Skin epidermis (tissue), 12 donors: ENCODE results near the gene QSOX2.

Source experiments
- H3K27ac ChIP-seq, 21 experiments: fragments of 200-600 bp; sonication (generic) in 11 of 21; one replicate each; pipeline ENCODE4 v1.5.0; 2020; ENCODE audit warnings: mild to moderate bottlenecking in 3 of 21, inconsistent platforms in 2 of 21, moderate library complexity in 2 of 21
- H3K4me3 ChIP-seq, 7 experiments: fragments of 200-600 bp; sonication (generic) in 2 of 7; one replicate each; pipeline ENCODE4 v1.5.0; 2020; ENCODE audit warnings: inconsistent platforms in 2 of 7, mild to moderate bottlenecking in 2 of 7, moderate library complexity in 1 of 7

Gene QSOX2

DNA sequence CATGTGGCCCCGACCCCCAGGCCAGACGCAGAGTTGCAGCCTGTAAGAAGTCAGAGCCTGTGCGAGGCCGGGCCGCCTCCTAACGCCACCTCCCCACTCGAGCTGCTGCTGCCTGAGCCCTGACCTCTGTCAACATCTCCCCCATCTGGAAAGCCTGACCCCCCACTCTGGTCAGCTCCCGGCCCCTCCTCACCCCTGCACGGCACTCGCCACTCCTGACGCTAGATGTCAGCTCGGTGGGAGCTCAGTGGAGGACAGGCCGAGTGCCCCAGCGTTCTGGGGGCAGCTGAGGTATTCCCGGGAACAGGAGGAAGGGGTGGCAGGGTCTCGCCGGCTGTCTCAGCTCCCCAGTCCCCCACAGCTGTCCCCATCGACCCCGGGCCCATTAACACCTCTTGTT, 60.5 kb downstream of the QSOX2 start:
- Histone ChIP-seq H3K27ac (no peak overlapping the region), H3K4me3 (no peak overlapping the region)

DNA sequence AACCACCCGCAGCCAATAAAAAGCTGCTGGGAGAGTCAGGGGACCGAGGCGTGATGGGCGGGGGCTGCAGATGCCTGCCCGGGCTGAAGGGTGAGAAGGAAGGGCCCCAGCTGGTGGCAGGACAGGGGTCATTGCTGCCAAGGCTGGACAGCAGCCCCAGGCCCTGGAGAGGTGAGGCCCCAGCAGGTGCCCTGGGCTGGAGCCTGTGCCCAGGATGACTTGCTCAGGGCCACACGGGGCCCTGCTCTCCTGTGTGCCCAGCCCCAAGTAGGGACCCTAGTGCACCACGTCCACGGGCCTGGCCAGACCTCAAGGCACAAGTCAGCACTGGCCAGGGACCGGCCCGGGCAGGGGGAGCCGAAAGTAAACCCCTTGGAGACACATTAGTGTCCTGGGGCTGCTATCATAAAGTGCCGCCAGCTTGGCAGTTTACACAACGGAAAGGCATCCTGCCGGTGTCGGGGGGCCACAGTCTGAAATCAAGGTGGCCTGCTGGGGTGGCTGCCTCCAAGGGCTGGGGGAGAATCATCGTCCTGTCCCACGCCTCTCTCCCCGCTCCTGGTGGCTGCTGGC, 62.7 kb downstream of the QSOX2 start:
- no peak overlapping the region for H3K4me3 ChIP-seq
- H3K27ac ChIP-seq: no peak overlapping the region

DNA sequence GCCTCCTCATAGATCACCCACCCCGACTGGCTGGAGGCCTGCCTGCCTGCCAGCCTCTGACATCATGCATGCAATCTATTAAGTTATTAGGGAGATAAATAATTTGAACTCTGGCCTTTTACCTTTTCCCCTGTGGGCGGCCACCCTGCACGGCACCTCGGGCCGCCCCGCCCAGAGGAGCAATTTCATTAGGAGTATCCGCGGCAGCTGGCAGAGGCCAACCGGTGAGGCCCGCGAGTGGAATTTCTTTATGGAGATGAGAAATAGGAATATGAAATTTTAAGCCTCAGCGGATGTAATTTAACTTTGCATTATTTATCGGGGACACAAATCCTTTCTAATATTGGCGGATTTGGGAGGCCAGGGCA, 63.2 kb downstream of the QSOX2 start:
- Histone ChIP-seq H3K27ac (no peak overlapping the region), H3K4me3 (no peak overlapping the region)

DNA sequence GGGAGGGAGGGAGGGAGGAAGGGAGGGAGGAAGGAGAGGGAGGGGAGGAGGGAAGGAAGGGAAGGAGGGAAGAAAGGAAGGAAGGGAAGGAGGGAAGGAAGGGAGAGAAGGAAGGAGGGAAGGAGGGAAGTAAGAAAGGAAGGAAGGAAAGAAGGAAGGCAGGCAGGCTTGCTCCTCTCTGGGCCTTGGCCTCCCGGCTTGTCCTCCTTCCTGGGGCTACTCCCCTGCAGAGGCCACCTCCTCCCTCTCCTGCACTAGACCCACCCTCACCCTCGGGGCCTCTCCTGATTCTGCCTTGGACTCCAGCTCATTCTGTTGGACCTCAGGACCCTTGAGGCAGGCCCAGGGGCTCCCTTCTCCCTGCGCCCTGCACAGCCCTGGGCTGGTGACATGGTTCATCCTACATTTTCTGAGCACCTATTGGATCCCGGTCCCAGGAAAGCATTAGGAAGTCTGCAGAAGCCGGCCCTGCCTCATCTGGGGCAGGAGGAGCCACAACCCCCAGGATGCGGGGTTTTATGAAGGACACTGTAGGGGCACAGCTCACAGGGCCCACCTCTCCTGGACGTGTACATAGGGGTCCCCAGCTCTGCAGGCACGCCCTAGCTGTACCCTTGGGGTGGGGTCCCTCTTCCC, 63.7 kb downstream of the QSOX2 start:
- no peak overlapping the region for H3K27ac ChIP-seq
- H3K4me3 ChIP-seq: no peak overlapping the region

DNA sequence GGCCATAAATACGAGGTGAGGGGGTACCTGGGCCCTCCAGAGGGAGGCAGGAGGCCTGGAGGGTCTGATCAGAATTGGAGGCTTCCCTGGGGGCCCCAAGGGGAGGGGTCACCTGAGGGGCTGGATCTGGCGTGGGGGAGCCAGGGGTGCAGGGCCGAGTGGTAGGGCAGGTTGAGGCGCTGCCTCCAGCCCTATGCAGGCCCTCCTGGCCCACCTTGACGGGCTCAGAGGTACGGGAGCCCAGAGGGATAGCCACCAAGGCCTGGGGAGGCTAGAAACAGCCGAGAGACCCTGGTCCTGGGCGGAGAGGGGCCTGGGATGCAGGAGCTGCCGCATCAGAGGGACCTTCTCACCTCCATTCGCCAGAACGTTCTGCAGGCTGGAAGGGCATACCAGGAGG, 65.0 kb downstream of the QSOX2 start:
- no peak overlapping the region for H3K4me3 ChIP-seq
- H3K27ac ChIP-seq: no peak overlapping the region

DNA sequence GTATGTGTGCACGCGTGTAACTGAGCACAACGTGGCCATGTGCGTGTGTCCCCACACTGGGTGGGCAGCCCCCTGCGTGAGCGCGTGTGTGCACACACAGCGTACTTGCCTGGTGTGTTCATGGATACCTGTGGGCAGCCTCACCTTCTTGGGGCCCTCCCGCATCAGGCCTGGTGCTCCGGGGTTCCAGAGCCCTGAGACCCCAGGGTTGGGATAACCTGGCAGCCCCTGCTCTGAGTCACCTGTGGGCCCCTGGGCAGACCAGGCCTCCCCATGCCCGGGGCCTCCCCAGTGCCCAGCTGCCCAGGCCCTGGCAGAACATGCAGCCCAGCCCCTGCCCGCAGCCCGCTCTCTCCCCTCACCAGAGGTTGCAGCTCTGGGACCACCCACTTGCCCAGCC, 65.9 kb downstream of the QSOX2 start:
- no peak overlapping the region for H3K27ac ChIP-seq
- H3K4me3 ChIP-seq: no peak overlapping the region

DNA sequence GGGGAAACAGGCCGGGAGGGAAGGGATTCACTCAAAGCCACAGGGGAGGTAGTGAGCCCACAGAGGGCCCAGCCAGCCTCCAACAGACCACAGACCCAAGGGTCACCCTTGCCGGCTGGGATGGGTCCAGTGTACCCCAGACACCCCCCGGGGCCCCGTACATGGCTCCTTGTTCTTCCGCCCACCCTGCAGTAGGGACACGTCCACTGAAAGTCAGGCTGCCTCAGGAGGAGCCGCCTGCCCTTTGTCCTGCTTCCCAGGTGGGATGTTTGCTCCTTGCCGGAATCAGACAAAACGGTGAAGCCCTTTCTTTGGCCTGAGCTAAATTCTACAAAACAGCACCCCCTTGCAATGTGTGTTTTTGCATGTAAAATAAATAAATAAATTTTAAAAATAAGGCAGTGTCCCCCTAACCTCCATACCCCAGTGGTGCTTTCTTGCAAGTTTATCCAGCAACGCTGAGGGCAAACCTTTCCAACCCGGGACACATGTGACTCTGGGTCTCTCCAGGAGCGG, 66.5 kb downstream of the QSOX2 start:
- H3K27ac ChIP-seq: no peak overlapping the region

DNA sequence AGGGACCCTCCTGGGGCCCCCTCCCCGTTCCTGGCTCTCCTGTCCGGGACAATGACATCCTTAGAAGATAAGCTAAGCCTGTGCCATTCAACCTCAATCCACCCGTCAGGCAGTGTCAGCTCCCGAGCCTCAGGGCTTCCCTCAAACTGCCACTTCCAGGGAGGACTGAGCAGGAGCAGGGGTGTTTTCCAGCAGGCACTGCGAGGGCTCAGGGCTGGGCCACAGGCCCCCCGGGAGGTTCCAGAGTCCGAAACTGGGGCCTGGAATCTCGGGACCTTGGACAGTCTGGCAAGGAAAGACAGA, 66.9 kb downstream of the QSOX2 start:
- H3K4me3 ChIP-seq: no peak overlapping the region

More for the DNA sequence above, 66.5 kb downstream of the QSOX2 start:
- H3K4me3 ChIP-seq: no peak overlapping the region

DNA sequence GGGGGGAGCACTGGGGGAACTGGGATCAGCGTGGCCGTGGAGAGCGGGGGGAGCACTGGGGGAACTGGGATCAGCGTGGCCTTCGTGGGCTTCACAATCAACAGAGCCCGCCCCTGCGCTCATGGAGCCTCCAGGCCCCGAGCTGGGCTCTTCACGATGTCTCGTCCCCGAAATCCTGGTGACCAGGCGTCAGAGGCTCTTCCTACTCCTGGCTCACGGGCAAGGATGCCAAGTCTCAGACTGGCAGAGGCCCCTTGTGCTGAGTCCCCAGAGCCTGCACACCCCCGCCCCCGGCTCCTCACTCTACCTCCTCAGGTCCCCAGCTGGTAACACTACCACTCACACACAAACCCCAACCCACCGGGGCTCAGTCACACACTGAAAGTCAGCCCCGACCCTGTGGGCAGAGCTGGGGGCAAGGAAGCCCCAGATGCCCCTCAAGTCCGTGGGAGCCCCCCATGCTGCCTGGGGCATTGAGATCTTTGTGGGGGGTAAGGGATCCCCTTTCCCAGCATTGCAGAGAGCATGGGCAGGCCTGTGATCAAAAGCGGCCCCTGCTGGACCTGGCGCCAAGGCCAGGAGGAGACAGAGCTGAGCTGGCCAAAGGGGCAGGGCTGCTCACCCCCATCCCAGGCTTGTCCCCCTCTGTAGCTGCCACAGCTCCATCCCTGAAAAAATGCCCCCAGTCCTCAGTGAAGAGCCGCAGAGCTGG, 67.4 kb downstream of the QSOX2 start:
- no peak overlapping the region for H3K27ac ChIP-seq
- no peak overlapping the region for H3K4me3 ChIP-seq

More for the DNA sequence above, 66.9 kb downstream of the QSOX2 start:
- no peak overlapping the region for H3K27ac ChIP-seq

DNA sequence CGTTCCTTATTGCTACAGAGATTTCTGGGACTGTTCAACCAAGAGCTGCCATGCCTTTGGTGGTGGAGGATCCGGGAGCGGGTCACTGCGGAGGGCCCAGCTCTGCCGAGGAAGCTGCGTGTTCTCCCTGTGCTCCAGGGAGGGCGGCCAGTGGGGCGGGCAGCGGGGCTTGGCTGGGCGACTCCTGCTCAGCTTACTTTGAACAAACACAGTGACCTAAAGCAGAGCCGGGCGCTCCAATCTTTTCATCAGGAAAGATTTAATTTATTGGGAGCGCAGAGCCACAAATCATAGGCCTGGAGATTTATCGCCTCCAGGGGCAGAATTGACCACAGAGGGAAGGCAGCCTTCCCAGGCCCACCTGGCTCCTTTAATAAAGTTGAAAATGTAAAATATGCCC, 68.4 kb downstream of the QSOX2 start:
- H3K4me3 ChIP-seq: no peak overlapping the region

DNA sequence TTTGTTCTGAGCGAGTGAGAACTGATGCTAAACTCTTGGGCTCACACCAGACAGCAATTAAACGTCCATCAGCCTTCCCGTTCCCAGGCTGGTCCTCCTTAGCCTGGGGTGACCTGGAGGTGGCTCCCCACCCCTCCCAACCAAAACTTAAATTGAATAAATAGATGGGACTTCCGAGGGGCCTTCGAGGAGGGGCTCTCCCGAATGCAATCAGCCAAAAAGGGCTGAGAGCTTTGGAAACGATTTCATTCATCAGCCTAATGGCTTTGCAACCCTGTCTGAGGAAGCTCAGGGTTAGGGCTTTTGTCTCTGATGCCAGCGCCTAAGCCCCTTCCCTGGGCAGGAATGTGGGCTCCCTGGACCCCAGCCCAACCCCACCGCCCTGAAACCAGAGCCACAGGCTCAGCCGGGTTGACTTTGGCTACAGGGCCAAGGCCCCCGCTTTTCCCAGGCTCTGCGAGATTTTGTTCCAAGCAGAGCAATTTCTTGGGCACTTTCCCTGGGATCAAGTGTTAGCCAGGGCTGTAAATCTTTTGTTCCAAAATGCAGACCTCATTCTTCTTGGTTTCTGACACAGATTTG, 69.9 kb downstream of the QSOX2 start:
- no peak overlapping the region for H3K27ac ChIP-seq
- no peak overlapping the region for H3K4me3 ChIP-seq

More for the DNA sequence above, 68.4 kb downstream of the QSOX2 start:
- H3K27ac ChIP-seq: no peak overlapping the region

DNA sequence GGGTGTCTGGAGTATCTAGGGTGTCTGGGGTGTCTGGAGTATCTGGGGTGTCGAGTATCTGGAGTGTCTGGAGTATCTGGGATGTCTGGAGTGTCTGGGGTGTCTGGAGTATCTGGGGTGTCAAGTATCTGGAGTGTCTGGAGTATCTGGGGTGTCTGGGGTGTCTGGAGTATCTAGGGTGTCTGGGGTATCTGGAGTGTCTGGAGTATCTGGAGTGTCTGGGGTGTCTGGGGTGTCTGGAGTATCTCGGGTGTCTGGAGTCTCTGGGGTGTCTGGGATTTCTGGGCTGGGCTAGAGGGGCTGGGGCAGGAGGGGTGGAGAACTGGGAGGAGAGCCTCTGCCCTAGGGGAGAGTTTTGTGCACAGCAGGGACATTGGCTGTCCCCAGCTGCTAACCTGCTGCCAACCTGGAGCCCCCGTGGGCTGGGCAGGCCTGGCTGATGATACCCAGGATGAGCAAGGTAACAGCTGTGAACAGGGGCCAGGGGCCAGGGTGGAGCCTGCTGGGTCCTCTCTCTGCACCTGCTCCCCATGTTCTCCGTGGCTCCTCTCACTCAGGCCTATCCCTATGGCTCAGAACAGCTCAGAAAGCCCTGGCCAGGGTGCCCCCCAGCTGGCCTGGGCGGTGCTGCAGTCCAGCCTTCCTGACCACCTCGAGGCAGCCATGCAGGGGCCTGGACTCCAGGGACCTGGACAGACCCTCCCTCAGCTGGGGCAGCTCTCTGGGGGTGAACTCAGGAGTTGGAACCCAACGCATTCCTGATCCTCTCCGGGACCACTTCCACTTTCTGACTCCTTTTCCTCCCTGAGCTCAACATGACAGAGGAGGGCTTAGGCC, 70.6 kb downstream of the QSOX2 start:
- Histone ChIP-seq H3K27ac (no peak overlapping the region), H3K4me3 (no peak overlapping the region)

DNA sequence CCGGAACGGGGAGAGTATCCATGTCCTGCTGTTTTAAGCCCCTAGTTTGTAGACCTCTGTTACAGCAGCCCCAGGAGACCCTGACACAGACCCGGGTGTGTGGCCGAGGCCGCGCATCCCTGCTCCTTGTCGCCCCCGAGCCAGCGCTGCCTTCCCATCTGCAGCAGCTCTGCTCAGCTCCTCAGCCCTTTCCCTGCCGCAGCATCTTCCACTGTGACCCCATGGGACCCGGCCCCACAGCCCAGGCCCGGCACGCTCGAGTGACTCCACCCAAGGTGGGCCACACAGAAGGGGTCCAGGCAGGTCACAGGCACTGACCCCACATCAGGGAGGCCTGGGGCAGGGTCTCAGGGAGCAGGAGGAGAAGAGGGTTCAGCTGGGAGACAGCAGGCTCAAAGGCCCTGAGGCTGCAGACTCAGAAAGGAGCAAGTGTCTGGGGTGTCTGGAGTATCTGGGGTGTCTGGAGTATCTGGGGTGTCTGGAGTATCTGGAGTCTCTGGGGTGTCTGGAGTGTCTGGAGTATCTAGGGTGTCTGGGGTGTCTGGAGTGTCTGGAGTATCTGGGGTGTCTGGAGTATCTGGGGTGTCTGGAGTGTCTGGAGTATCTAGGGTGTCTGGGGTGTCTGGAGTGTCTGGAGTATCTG, 71.8 kb downstream of the QSOX2 start:
- no peak overlapping the region for H3K27ac ChIP-seq
- no peak overlapping the region for H3K4me3 ChIP-seq

DNA sequence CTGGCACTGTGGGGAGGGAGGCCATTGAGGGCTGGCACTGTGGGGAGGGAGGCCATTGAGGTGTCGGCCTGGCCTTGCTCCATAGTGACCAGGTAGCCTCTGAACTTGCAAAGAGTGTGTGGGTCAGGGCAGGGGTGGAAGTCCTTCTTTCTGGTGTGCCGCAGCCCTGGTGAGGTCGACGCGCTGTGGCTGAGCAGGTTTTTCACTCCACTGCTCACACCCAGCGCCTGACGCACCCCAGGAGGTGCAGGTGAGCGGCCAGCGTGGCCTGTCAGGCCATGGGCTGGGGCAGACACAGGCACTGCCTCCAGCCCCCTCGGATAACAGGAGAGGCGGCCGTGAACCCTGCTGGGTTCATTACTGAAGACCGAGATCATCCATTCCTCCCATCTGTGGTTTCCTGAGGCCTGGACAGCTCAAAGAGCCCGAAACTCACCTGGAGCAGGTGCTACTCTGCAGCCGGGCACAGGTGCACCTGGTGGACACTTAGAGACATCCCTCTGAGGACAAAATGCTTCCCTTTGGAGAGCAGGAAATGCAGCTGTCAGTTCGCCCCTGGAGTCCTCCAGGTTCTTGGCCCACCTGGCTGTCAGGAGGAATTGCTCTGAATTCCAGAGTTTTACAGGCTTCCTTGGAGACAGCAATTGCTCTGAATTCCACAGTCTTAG, 73.1 kb downstream of the QSOX2 start:
- no peak overlapping the region for H3K4me3 ChIP-seq
- H3K27ac ChIP-seq: no peak overlapping the region

DNA sequence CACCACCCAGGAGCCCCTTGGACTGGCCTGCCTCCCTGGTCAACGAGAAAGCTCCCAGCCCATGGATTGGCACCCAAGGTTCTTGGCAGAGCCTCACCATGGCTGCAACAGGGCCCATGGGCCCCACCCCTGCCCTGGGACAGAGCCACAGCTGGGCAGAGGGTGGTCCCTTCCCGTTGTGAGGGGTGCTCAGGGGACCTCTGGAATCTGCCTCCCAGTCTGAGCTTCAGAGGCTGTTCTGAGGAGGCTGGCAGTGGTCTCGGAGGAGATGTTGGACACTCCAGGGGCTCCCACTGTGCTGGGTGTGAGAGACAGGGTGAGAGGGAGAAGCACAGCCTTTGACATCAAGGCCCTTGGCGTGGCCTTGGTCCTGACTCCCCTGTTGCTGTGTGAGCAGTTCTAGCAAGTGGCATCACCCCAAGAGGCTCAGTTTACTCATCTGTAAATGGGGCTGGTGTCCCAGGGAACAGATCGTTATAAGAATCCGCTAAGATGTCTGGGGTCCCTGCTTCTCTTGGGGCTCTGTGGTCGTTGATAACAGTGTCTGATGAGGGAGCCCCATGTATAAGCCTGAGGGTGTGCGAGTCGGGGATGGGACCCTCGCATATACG, 73.7 kb downstream of the QSOX2 start:
- Histone ChIP-seq H3K4me3 (no peak overlapping the region), H3K27ac (no peak overlapping the region)

DNA sequence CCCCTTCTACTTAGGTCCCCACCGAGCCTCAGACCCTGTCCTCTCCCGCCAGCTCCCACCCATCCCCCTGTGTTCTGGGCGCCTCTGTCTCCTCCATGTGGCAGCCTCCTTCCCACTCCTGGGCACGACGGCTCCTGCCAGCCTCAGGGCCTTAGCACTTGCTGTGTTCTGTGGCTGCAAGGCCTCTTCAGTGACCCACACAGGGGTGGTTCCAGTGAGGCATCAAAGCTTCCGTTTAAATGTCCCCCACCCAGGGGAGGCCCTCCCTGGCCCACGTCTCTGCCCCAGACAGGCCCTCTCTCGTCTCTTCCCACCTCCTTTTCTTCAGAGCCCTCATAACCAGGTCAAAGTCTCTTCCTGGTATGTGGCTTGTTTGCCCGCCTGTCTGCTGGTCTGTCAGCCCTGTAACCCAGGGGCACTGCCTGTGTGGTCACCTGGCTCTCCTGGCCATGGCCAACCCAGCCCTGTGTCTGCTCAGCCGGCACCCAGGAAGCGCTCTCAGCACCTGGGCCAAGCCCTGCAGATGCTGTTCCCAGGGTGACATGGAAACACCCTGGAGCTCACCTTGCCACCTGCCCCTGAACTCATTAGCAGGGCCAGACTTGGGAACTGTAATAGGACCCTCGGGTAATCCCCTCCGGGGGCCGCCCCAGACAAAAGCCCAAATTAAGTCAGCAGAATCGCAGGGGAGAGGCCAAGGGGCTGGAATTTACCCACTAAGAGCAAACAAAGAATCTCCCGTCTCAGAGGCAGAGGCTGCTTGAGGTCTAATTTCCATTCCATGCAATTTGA, 74.4 kb downstream of the QSOX2 start:
- no peak overlapping the region for H3K4me3 ChIP-seq

DNA sequence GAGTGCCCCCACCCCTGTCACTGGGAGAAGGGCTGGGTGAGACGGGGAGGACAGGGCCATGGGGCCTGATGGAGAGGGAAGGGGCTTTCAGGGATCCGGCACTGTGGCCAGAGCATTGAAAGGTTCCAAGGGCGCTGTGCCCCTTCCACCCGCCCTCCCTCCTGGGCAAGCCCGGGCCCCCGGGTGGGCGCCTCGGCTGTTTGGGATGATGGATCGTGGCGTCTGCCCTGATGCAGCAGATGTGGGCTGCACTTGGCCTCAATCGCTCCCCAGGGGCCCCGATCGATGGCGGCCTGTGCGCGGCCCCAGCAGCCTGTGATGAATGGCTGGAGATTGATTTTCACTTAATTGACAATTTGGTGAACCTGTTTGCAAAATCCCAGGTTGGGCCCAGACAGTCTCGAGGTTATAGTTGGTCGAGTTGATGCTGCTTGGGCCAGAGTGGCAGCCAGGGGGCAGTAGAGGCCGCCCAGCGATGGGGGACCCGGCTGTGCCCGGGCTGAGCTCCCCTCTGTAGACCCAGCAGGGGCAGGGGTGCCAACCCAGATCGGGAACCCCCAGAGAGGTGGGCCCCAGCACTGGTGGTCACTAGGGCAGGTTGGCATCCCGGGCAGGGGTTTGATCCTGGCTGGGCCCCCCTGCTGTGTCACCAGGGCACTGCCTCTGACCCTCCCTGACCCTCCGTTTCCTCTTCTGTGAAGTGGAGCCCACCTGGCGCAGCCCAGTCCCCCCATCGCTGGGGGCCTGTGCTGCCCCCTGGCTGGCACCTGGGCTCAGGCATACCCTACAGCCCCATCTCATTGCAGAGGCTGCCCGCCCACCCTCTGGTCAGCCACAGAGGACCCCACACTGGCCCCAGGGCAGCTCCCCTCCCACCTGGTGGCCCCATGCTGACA, 75.4 kb downstream of the QSOX2 start:
- H3K27ac ChIP-seq: no peak overlapping the region

More for the DNA sequence above, 74.4 kb downstream of the QSOX2 start:
- no peak overlapping the region for H3K27ac ChIP-seq

More for the DNA sequence above, 75.4 kb downstream of the QSOX2 start:
- no peak overlapping the region for H3K4me3 ChIP-seq
